HT1080 (cell line): ENCODE measurements around the gene RXFP1. TPM values are rescaled to one million over a fixed set of nuclear protein-coding genes. Genes with fewer than 3 reads are reported as not detected.

Experiments
- DNase-seq: peaks from one replicate; pipeline ENCODE4 v3.0.0-alpha.2; 2015; ENCODE audit warnings: low read depth
- total RNA-seq: library from RNA; depleted of rRNA; stranded (reverse); fragments of >200 nt; shearing (Covaris generic); gene quantifications from 2 replicates; pipeline ENCODE4 v1.2.3, GENCODE V29; 2014

Gene RXFP1
- total RNA-seq, 1 experiment from 2014 or later, result not detected

DNA sequence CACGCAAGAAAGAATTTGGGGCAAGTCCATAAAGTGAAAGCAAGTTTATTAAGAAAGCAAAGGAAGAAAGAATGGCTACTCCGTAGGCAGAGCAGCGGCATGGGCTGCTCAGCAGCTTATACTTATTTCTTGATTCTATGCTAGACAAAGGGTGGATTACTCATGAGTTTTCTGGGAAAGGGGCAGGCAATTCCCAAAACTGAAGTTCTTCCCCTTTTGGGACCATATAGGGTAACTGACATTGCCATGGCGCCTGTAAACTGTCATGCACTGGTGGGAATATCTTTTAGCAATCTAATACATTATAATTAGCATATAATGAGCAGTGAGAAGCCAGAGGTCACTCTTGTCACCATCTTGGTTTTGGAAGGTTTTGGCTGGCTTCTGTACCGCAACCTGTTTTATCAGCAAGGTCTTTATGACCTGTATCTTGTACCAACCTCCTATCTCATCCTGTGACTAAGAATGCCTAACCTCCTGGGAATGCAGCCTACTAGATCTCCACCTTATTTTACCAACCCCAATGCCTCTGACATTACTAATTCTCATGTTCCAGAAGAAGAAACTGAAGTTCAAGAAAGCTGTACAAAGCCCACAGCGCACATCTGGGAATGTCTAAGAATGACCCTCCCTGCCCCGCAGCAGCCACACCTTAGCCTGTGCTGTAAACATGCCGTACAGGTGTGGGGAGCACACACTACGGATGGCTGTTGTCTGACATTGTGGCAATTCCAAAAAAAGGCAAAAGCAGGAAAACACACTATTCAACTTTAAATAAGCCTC lies 18.6 kb downstream of the RXFP1 start:
- DNase-seq, result peak; percentile 42

DNA sequence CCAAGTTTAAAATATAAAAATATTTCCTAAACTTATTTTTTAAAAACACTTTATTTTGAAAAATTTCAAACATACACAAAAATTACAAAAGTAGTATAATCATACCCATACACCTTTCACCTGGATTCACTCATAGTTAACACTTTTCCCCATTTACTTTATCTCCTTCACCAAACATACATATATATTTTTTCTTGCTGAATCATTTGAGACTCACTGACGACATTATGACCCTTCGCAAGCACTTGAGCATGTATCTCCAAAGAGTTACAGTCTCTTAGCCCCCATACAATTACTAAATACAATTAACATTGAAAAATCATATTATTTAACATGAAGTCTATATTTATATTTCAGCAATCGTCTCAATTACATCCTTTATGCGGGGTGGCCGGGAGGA lies 19.8 kb downstream of the RXFP1 start:
- no peak for DNase-seq

DNA sequence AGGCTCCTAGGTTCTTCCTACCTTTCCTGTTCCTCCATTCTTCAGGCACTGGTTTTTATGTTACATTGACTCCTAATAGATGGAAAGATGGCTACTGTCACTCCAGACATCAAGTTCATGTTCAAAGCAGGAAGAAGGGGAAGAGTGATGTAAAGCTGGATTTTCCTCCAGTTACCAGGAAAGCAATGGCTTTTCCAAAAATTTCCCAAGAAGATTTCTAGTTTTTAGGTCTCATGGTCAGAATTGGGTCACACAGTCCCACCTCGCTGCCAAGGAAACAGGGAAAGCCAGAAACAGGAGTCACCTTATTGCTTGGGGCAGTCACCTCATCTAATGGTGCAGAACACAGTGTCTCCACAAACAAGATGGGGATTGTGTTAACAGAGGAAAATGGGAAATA lies 21.5 kb downstream of the RXFP1 start:
- no peak for DNase-seq

DNA sequence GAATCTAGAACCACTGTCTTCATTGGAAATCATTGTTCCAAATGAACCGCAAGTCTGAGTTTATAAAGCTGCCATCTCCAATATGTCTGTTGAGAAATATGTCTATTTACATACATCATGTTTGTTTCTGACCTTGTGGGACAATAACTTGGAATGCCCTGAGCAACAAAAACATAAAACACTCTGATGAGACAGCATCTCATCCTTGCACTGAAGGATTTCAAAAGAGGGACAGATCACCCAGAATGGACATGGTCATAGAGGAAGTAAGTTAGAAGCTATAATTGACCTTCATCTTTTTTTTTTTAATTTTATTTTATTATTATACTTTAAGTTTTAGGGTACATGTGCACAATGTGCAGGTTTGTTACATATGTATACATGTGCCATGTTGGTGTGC lies 22.5 kb downstream of the RXFP1 start:
- no peak for DNase-seq

DNA sequence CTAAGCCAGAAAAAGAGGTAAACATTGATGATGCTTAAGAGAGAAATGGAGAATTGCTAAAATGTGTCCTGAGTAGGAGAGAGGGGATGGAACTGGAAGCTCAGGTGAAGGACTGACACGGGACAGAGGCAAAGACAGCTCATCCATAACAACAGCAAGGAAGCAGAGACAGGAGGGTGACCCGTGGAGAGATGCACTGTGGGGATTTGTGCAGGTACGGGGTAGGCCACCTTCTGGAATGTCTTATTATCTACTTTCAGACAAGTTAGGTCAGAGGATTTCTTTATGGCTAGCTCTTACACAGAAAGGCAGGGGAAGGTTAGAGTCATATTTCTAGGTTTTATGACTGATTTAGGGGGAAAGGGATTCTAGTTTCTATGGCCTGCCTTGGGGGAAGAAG lies 31.7 kb downstream of the RXFP1 start:
- no peak for DNase-seq

DNA sequence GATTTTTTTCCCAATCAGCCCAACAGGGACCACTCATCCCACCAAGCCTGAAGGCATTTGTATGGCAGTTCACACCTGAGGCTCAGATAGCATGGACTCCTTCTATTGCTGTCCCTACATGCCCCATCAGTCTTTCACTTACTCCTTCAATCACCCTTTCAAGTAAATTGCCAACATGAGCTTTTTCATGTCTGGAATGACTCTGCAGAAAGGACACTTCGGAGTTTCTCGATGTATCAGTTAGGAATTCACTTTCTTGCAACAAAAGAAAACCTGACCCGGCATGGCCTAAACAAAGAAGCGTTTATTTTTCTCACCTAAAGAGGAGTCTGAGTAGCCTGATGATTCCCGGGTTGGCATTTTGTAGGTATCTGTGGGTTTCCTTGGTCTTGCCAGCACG lies 38.6 kb downstream of the RXFP1 start:
- DNase-seq, result no peak

DNA sequence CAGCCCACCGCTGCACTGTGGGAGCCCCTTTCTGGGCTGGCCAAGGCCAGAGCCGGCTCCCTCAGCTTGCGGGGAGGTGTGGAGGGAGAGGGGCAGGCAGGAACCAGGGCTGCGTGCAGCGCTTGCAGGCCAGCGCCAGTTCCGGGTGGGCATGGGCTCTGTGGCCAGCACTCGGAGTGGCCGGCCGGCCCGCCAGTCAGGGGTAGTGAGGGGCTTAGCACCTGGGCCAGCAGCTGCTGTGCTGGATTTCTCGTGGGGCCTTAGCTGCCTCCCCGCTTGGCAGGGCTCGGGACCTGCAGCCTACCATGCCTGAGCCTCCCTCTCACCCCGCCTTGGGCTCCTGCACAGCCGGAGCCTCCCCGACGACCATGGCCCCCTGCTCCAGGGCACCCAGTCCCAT lies 45.2 kb downstream of the RXFP1 start:
- DNase-seq, result no peak

DNA sequence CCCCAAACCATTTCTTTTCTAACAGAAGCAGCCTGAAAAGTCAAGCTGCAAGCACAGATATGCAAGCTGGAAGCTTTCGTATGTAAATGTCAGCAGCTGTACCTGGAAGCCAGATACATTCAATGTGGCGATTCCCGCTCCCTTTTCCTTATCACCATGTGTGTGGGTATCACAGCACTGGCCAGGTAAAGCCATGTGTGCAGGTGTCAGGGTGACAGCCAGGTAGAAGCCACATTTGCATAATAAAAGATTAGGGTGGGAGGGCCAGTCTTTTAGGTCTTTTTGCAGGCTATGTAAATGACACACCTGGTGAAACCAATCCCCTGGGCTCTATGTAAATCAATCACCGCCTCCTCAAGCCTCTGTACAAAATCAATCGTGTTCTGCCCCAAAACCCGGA lies 50.1 kb downstream of the RXFP1 start:
- DNase-seq, result no peak

DNA sequence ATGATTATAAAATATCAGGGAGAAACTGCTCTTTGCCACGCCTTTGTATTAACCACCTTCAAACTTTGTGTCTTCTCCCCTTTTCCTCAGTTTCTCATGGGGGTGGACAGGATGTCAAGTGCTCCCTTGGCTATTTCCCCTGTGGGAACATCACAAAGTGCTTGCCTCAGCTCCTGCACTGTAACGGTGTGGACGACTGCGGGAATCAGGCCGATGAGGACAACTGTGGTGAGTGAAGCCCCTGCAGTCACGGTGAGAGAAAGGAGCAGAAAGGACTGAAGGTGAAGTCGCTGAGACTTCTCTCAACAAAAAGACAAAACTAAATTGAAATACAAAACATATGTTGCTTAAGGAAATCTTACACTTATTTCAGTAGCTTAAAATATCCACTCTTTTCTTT lies 50.9 kb downstream of the RXFP1 start:
- DNase-seq, result no peak

DNA sequence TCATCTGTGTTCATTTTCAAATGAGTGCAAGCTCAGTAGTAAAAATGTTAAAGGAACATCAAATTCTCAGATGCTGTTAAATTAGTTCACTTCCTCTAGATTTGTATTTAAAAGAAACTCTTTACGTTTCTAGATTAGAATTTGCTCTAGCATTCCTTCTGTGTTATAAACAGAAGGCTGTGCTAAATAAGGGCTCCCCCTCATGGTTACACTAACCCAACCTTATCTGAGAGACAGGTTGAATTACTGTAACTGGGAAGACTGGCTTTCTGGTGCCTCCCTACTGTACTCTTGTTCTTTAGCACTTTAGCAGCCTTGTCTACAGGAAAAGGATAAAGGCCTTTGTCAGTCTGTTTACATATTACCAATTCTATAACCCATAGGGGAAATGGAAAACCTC lies 56.8 kb downstream of the RXFP1 start:
- peak; percentile 26 for DNase-seq

DNA sequence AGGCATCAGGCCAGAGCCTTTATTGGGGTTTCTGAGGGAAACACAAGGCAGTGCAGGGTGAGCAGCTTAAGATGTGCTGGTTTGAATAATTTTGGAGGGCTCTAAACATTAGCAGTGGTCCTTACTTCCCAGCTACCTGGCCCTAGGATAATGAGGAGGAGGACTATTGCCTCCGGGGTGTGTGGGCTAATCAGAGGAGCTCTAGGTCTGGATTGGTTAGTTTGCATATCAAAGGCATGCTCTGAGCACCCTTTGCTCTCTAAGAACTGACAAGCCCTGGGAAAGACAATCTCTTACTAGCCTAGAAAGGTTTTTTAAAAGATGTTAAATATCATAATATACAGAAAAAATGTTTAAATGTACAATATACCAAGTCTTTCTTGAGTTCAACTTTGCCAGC lies 58.4 kb downstream of the RXFP1 start:
- DNase-seq, result no peak

DNA sequence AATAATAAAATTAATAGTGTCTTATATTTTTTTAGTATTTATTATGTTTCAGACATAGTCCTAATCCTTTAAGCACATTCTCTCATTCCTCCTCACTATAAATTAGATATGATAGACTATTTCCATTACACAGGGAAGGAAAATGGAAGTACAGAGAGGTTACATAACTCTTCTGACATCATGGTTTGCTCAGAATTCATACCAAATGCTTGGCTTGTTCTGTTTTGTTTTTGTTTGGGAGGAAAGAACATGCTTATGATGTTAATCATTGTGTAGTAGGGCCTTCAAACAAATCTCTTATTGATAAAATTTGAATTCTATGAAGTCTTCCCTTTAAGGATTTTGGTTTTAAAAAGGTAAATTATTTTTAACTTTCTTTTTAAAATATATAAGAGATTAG lies 59.5 kb downstream of the RXFP1 start:
- no peak for DNase-seq

DNA sequence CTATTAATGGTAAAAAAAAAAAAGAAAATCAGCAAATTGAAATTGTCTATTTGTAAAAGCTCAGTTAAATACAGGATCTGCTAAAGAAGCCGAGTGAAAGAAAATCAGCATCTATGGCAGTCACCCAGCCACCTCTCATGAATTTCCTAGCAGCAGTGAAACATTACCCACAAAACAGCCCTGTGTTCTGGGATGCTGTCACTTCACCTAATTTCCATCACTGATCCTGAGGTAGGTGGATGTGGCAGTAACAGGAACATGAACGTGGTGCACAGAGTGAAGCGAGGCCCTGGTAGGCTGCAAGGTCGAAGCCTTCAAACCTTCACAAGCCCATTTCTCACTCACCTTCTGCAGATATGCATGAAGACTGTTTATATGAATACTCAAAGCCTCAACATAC lies 65.2 kb downstream of the RXFP1 start:
- DNase-seq, result no peak

DNA sequence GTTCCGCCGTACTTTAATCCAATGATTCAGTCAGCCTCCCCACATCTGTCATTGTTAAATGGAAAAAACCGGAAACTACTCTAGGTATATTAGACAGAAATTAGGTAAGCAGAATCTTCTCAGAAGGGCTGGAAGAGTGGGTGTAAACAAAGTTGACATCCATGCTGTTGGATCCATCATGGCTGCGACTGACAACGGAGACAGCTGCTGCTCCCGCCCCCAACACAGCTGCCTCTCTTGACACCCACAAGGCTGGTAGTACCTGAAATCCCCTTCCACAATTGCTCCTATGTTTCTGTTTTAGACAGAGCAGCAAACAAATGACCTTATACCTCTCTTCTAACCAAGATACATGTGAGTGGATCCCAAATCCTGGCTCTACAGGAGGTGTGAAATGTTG lies 66.6 kb downstream of the RXFP1 start:
- no peak for DNase-seq

DNA sequence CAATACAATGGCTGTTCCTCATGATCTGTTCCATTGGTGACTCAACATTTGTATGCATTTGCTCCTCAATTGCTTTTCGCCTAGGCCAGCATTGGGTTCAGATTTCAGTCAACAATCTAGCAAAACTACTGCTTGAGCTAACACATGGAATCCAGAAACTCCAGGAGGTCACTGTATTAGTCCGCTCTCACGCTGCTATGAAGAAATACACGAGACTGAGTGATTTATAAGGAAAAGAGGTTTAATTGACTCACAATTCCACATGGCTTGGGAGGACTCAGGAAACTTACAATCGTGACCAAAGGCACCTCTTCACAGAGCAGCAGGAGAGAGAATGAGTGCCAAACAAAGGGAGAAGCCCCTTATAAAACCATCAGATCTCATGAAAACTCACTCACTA lies 67.1 kb downstream of the RXFP1 start:
- no peak for DNase-seq

DNA sequence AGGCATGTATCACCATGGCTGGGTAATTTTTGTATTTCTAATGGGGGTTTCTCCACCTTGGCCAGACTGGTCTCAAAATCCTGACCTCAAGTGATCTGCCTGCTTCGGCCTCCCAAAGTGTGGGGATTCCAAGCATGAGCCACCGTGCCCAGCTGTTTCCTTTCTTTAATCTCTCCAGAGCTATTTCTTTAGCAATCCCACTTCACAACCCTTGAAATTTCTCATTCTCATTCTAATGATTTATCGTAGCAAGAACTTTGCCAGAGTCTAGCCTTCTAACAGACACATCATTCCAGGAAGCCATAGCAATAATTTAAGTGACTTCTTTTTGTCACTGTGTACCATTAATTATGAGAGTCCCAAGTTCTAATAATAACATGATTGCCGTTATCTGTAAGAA lies 68.6 kb downstream of the RXFP1 start:
- no peak for DNase-seq

DNA sequence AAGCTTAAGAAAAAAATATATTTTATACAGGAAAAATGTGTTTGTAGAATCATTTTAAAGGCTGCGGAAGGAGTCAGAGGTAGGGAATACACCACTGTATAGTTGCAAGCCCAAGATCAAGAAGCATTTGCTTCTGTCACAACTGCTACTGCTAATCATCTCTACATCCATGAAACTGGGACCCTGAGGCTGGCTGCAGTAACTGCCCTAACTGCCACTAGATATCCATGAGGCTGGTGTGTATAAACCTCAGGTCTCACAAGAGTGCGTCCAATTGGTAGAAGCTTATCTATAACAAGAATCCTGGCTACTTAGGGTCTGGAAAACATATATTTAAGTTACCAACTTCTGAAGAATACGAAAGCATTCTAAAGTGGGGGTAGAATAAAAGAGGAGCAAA lies 69.1 kb downstream of the RXFP1 start:
- no peak for DNase-seq

DNA sequence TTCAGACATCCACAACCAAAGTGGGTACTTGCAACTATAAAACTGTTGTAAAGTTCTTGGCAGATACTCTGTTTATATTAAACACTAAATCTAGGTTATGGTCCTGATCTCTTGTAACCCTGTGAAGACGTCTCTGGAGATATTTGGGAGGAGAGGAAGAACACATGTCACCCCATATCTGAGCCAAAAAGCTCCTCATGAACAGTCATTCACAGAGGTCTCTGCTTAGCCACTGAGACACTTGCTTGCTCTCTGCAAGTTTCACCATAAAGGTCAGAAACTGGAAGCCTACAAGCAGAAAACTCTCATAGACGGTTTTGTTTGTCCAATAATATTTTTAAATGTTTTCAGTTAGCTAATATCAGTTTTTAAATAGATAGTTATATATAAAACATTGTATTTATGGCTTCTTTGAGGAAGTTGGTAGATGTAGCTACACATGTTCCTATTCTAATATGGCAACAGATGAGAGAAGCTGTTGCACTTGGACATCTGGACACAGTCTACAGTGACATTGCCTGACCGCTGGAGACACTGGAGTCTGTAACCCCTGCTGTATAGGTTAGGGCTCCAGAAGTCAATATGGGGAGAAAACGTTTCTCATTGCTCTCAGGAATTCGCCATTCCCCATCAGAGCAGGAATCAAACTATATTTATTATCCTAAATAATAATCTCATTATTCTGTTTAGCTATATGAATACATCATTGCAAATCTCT lies 76.4 kb downstream of the RXFP1 start:
- DNase-seq, result no peak

DNA sequence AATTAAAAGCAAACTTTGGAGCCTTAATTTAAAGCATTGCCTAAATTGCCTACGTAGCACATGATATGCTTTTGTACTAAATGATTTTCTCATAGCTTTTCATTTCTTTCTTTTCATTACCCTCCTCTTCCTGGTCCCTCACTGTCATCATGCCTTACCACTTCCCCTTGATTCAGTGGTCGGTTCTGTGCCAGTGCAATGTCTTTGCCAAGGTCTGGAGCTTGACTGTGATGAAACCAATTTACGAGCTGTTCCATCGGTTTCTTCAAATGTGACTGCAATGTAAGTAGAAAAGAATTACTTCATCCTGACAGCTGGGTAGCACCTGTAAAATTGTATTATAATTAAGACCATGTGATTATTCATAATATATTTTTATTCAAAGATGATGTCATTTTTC lies 77.5 kb downstream of the RXFP1 start:
- DNase-seq, result no peak

DNA sequence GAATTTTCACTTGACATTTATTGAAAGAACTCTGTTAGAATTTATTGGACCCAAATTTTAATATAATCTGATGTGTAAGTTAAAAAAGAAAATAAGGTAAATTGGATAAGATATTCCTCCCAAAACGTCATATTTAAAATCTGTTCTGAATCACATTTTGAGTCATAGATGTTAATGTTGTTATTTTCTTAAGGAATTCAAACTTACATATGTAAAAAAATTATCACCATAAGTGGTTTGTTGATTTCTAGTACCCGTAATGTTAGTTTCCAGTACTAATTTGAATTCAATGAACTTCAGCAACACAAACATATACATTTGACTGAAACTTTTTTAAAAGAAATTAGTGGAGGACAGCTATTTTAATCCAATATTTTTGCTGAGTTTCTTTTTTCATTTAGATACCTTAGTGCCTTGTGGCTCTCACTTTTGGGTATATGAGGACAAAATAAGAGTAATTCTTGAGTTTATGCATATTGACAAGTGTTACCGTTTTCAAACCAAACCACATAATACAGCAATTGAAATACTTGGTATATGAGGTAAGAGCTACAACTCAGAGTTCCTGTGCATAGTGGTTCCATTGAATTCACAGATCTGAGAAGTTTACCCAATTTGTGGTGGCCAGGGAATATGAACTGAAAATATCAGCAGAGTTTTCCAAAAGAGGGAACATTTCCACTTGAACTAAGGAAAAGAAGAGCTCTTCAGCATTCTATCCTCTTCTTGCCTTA lies 78.2 kb downstream of the RXFP1 start:
- no peak for DNase-seq

DNA sequence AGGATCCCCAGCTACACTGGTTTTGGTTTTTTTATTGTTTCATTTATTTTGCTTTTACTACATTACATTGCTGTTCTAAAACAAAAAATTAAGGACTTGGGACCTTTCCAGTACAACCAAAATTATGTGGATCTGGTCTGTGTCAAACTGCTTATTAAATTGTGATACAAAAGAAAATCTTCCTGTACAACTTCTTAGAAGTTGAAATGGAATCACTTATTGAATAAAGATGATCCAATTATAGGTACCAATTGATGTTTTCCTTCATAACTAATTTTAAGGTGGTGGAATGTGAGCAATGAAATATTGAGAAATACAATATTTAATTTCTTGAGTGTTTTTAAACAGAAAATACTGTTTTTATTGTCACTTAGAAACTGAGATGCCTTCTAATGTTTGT lies 82.7 kb downstream of the RXFP1 start:
- no peak for DNase-seq

DNA sequence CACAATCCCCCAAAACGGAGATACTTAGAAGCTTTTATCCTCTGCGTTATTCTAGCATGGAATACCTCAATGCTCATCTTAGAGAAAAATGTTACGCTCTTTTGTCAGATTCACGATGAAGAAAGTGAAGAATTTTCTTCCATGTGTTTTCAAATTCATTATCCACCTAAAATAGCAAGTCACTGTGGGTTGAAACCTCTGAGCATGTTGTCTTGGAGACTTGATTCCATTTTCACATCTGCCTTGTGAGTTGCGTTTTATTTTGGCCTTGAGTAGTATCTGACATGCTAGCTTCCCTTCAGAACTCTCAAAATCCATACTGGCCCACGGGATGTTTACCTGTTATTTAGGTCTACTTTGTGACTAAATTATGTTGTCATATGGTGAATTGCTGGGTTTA lies 83.7 kb downstream of the RXFP1 start:
- no peak for DNase-seq

DNA sequence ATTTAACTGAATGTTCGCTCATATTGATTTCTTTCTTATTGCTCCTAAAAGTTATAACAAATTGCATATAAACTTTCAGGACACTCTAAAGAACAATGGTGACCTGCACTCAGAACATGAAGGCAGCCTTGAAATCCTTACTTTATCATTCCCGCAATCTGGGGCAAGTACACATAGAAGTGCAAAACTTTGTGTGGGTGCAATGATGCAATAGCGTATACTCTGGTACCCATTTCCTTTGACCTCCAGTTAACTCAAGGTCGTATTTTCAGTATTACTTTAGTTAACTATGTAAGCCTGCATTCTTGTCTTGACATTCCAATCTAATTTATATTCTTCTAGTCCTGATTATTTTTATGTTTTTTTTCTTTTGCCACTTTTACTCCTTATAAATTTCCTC lies 85.3 kb downstream of the RXFP1 start:
- DNase-seq, result no peak
